Panc1 (cell line): Measurements from ENCODE around the gene KCNQ1.

Experiments
- POLR2AphosphoS5 ChIP-seq: IDR thresholded peaks from 2 replicates; pipeline ENCODE4 v1.6.1; 2012; ENCODE audit warnings: mild to moderate bottlenecking, low read depth, low read length, moderate library complexity
- TF ChIP-seq, protein P1 (sequence below): fragments of 450-650 bp; IDR thresholded peaks from 2 replicates; pipeline ENCODE4 v1.5.1; 2017; ENCODE audit warnings: mild to moderate bottlenecking
- TF ChIP-seq, protein P2 (sequence below), 2 experiments: IDR thresholded peaks; 2 replicates each; pipeline ENCODE4 v1.6.1; 2011 to 2012; ENCODE audit warnings: low read depth in 2 of 2, control low read depth in 1 of 2, low read length in 1 of 2, mild to moderate bottlenecking in 1 of 2, moderate library complexity in 1 of 2; ENCODE audit not compliant: insufficient read depth in 1 of 2

DNA sequence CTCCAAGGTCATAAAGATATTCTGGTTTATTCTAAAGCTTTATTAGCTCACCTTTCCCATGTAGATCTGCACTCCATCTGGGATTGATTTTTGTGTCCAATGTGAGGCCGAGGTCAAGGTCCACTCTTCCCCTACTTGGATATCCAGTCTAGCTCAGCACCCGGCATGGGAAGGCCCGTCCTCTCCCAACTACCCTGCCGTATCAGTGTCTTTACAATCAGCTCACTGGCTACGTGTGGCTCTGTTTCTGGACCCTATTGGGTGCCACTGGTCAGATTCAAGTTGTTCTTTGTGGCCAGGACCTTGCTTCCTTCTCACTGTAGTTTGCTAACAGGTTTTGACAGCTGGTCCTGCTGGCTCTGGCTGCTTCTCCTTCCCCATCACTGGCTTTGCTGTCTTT is 224.1 kb downstream of the KCNQ1 start:
- TF ChIP-seq, protein P1, sequence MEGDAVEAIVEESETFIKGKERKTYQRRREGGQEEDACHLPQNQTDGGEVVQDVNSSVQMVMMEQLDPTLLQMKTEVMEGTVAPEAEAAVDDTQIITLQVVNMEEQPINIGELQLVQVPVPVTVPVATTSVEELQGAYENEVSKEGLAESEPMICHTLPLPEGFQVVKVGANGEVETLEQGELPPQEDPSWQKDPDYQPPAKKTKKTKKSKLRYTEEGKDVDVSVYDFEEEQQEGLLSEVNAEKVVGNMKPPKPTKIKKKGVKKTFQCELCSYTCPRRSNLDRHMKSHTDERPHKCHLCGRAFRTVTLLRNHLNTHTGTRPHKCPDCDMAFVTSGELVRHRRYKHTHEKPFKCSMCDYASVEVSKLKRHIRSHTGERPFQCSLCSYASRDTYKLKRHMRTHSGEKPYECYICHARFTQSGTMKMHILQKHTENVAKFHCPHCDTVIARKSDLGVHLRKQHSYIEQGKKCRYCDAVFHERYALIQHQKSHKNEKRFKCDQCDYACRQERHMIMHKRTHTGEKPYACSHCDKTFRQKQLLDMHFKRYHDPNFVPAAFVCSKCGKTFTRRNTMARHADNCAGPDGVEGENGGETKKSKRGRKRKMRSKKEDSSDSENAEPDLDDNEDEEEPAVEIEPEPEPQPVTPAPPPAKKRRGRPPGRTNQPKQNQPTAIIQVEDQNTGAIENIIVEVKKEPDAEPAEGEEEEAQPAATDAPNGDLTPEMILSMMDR = no peak
- TF ChIP-seq, protein P2, sequence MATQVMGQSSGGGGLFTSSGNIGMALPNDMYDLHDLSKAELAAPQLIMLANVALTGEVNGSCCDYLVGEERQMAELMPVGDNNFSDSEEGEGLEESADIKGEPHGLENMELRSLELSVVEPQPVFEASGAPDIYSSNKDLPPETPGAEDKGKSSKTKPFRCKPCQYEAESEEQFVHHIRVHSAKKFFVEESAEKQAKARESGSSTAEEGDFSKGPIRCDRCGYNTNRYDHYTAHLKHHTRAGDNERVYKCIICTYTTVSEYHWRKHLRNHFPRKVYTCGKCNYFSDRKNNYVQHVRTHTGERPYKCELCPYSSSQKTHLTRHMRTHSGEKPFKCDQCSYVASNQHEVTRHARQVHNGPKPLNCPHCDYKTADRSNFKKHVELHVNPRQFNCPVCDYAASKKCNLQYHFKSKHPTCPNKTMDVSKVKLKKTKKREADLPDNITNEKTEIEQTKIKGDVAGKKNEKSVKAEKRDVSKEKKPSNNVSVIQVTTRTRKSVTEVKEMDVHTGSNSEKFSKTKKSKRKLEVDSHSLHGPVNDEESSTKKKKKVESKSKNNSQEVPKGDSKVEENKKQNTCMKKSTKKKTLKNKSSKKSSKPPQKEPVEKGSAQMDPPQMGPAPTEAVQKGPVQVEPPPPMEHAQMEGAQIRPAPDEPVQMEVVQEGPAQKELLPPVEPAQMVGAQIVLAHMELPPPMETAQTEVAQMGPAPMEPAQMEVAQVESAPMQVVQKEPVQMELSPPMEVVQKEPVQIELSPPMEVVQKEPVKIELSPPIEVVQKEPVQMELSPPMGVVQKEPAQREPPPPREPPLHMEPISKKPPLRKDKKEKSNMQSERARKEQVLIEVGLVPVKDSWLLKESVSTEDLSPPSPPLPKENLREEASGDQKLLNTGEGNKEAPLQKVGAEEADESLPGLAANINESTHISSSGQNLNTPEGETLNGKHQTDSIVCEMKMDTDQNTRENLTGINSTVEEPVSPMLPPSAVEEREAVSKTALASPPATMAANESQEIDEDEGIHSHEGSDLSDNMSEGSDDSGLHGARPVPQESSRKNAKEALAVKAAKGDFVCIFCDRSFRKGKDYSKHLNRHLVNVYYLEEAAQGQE (IDR thresholded peaks at IDR 0.05; ENCODE audit: insufficient read depth in 1 of 2, low read depth in 2 of 2, low read length in 1 of 2) = no peak
- TF ChIP-seq POLR2AphosphoS5 = no peak
